Parathyroid adenoma (tissue), 2 donors: ENCODE results near the gene C1orf174.

Experiments
- H2AFZ ChIP-seq: fragments of 300-600 bp; sonication (generic); one replicate; pipeline ENCODE4 v1.7.0; 2017; ENCODE audit warnings: antibody characterized with exemption, mild to moderate bottlenecking
- H3K27ac ChIP-seq: fragments of 300-600 bp; sonication (generic); one replicate; pipeline ENCODE4 v1.7.0; 2017
- H3K27me3 ChIP-seq: fragments of 300-600 bp; sonication (generic); one replicate; pipeline ENCODE4 v1.7.0; 2017; ENCODE audit warnings: low read length; ENCODE audit not compliant: control insufficient read depth, insufficient read depth
- H3K36me3 ChIP-seq: fragments of 300-600 bp; sonication (generic); one replicate; pipeline ENCODE4 v1.7.0; 2017; ENCODE audit warnings: low read length; ENCODE audit not compliant: control insufficient read depth, insufficient read depth
- H3K4me1 ChIP-seq: fragments of 300-600 bp; sonication (generic); one replicate; pipeline ENCODE4 v1.7.0; 2017; ENCODE audit warnings: control low read depth
- H3K4me2 ChIP-seq: fragments of 300-600 bp; sonication (generic); one replicate; pipeline ENCODE4 v1.7.0; 2017; ENCODE audit warnings: low read length
- H3K4me3 ChIP-seq: fragments of 300-600 bp; sonication (generic); one replicate; pipeline ENCODE4 v1.7.0; 2017; ENCODE audit warnings: low read depth, low read length
- H3K79me2 ChIP-seq: fragments of 300-600 bp; sonication (generic); one replicate; pipeline ENCODE4 v1.7.0; 2017; ENCODE audit warnings: control low read depth
- H3K9ac ChIP-seq: fragments of 300-600 bp; sonication (generic); one replicate; pipeline ENCODE4 v1.7.0; 2017; ENCODE audit warnings: mild to moderate bottlenecking
- H3K9me3 ChIP-seq: fragments of 300-600 bp; sonication (generic); one replicate; pipeline ENCODE4 v1.7.0; 2017; ENCODE audit warnings: low read length; ENCODE audit not compliant: control insufficient read depth
- TF ChIP-seq, protein P1 (sequence below): fragments of 300-600 bp; sonication (generic); IDR thresholded peaks from one replicate; pipeline ENCODE4 v1.7.0; 2017; ENCODE audit warnings: antibody characterized with exemption, mild to moderate bottlenecking
- donor health status: primary hyperparathyroidism.

C1orf174 gene

DNA sequence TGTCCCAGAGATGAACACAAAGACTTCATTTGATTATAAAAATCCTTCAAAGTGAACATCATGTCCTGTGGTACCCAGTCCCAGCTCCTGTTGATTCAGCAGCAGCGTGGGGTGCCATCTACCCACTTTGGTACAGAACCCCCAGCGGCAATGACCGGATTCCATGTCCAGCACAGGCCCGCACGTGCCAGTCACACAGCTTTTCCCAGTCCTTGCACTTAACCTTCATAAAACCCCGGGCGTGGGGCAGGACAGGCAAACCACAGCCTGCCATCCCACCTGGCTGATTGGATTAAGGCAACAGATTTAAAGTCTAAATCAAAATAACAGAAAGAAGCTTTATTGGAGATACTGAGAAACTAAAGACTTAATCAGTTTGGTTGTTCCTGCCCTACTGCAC lies 58.6 kb downstream of the C1orf174 start:
- Histone ChIP-seq H3K27me3 (no peaks in the 10 kb centered on the region), H3K4me2 (no peak overlapping the region), H3K36me3 (no peaks in the 10 kb centered on the region), H2AFZ (no peak overlapping the region), H3K27ac (no peak overlapping the region), H3K4me1 (no peaks in the 10 kb centered on the region), H3K79me2 (no peaks in the 10 kb centered on the region), H3K9me3 (no peaks in the 10 kb centered on the region), H3K9ac (no peak overlapping the region), H3K4me3 (no peak overlapping the region)
- TF ChIP-seq, protein P1, sequence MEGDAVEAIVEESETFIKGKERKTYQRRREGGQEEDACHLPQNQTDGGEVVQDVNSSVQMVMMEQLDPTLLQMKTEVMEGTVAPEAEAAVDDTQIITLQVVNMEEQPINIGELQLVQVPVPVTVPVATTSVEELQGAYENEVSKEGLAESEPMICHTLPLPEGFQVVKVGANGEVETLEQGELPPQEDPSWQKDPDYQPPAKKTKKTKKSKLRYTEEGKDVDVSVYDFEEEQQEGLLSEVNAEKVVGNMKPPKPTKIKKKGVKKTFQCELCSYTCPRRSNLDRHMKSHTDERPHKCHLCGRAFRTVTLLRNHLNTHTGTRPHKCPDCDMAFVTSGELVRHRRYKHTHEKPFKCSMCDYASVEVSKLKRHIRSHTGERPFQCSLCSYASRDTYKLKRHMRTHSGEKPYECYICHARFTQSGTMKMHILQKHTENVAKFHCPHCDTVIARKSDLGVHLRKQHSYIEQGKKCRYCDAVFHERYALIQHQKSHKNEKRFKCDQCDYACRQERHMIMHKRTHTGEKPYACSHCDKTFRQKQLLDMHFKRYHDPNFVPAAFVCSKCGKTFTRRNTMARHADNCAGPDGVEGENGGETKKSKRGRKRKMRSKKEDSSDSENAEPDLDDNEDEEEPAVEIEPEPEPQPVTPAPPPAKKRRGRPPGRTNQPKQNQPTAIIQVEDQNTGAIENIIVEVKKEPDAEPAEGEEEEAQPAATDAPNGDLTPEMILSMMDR: no peak
